NAMALWA (cell line): ENCODE measurements around the gene PLXNA1.

Experiments
- DNase-seq: peaks from one replicate; pipeline ENCODE4 v3.0.0-alpha.2; 2015; ENCODE audit warnings: low spot score

The PLXNA1 gene

DNA sequence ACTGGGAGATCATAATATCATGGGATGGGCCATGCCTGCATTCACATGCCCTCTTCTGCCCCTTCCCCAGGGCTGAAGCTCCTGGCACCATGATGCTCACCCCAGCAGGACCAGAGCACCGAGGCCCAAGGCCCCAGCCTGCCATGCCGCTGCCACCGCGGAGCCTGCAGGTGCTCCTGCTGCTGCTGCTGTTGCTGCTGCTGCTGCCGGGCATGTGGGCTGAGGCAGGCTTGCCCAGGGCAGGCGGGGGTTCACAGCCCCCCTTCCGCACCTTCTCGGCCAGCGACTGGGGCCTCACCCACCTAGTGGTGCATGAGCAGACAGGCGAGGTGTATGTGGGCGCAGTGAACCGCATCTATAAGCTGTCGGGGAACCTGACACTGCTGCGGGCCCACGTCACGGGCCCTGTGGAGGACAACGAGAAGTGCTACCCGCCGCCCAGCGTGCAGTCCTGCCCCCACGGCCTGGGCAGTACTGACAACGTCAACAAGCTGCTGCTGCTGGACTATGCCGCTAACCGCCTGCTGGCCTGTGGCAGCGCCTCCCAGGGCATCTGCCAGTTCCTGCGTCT is 5.6 kb downstream of the PLXNA1 start:
- no peak for DNase-seq

GRCh38 chr3:126989316-126990023 is 6.6 kb downstream of the PLXNA1 start:
- no peak for DNase-seq

DNA sequence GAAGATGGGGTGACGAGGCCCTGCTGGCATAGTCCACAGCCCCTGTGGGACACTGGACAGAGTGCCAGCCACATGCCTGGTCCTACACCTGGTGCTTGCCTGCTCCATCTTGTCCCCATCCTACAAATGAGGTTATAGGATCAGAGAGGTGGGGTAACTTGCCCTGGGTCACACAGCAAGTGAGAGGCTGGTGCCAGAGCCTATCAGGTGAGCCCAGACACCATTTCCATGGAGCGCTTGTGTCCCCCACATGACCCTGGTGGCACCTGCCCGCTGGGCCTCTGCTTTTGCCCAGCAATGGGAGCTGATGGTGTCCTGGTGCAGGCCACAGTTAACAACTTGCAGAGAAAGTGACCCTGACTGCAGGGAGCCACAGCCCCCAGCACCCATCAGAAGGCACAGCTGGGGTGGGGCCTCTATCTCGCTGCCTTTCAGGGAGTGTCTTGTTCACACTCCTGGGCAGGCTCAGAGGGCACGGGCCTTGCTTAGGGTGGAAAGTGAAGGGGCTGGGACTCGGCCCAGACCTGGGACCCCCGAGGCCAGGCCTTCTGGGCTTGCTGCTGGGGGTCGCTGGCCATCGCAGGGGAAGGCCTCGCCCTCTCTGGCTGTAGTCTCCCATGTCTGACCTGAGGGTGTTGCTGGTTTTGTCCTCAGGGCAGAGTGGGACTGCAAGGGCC is 7.2 kb downstream of the PLXNA1 start:
- no peak for DNase-seq

DNA sequence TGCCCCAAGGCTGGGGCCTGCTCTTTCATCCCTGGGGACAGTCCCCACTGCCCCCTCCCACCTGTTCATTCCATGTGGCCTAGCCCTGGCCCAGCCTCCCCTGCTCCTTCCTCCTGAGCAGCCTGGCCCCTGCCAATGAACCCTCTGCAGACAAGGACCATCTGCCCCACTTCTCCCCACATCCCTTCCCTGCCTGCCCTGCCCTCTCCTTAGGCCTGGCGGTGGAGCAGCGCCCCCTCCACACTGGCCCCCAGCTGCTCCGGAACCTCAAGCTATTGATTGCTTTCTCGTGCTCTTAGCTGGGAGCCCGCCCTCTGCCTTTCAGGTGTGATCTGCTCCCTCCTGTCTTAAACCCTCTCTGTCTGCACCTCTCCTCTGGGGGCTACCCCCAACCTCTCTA is 8.0 kb downstream of the PLXNA1 start:
- no peak for DNase-seq

- no peak for DNase-seq
Measured at GRCh38 chr3:126991366-126992200, 8.7 kb downstream of the PLXNA1 start.

DNA sequence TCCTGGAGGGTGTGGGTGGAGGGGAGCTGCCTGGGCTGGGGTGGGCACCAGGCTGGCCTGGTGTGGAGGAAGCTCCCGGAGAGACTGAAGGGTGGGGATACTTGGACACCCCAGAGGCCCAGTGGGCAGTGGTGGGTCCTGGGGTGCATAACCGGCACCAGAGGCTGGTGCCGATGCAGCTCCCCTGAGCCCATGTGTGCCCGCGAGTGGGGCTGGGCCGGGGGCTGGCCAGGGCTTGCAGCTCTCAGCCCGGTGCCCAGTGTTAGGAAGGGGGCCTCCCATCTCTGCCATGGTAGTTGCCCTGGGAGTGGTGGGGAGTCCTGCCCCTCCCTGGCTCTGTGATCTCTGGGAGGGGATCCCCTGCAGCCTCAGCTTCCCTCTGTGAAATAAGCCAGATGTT is 9.3 kb downstream of the PLXNA1 start:
- no peak for DNase-seq

- DNase-seq, result no peak
Measured at GRCh38 chr3:126992776-126993175, 9.9 kb downstream of the PLXNA1 start.

- no peak for DNase-seq
Measured at GRCh38 chr3:126993436-126993835, 10.5 kb downstream of the PLXNA1 start.

- no peak for DNase-seq
Measured at GRCh38 chr3:126994661-126995245, 11.8 kb downstream of the PLXNA1 start.

DNA sequence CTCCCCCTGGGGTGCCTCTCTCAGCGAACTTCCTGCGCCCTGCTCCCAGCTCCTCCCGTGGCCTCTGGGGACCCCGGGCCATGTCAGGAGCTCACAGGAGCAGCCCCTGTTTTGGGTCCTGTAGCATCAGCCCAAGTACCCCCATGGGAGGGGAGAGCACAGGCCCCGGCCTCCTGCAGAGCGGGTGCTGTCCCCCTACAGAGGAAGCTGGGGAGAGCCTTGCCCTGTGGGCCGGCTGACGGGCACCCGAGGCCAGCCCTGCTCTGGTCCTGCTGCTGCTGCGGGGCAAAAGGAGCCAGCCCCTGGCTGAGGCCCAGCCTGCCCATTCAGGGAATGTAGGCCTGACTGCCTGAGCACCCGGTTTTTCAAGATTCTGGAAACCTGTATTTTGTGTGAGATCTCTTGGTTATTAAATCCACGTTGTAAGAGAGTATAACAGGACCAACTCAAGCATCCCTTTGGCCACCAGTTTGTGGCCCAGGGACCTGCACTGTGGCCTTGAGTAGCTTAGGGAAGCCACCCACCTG is 12.4 kb downstream of the PLXNA1 start:
- no peak for DNase-seq

DNA sequence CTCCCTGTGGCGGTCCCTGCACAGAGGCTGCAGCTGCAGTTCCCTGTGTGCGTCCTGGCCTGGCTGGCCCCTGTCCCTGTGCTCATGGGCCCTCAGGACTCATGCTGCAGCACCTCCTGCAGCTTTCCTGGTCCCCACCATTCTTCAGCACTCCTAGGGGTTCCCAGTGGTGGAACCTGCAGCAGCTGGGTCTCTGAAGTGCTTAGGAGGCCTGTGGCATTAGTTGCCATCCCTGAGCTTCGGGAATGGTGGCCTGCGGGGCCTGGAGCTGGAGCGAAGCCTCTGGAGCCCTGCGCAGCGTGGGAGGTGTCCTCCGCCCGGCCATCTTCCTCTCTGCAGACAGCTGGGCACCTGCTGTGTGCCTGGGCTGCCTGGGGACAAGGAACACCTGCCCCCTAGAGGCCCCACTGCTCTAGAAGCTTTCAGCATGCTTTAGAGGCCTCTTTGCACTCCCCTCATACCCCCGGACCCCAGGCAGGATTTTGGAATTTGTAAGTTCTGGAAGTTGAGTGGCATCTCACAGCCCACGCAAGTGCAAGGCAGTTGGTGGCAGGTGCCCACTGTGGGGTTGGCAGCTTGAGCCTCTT is 13.1 kb downstream of the PLXNA1 start:
- DNase-seq, result no peak

- DNase-seq, result no peak
Measured at GRCh38 chr3:126996905-126997304, 14.0 kb downstream of the PLXNA1 start.

- DNase-seq, result no peak
Measured at GRCh38 chr3:126997455-126998038, 14.6 kb downstream of the PLXNA1 start.

- DNase-seq, result peak; percentile 24
Measured at GRCh38 chr3:126998320-126998719, 15.4 kb downstream of the PLXNA1 start.

DNA sequence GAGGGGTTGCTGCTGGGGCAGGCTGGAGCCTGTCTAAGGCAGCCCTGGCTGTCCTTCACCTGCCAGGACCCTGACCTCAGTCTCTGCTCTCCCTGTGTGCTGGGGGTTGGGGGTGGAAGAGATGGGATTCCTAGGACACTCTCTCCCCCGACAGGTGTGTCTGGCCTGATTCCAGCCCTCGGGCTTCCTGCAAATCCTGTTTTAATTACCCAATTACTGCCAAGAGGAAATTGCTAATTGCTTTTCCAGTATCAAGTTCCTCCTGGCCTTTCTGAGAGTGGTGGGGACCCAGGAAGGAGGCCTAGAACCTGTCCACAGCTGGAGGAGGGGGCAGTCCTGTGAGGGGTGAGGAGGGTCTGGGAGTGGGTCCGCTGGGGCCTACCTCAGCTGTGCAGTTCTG is 15.8 kb downstream of the PLXNA1 start:
- DNase-seq, result no peak

DNA sequence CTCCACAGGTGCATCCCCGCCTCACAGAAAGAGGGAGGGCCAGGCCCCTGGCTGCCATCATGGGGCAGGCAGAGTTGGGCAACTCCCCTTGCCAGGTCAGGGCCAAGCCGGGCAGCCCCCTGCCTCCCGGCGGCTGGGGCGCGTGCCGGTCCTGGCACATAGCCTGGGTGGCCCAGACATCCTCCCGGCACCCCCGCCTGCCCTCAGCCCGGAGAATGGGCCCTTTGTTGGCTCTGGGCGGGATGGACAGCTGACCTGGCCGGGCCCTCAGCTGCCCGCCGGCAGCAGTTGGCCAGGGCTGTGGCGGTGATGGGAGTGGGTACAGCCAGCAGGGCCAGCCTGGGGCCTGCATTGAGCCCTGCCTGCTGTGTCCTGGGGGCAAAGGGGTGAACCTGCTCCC is 16.5 kb downstream of the PLXNA1 start:
- DNase-seq, result no peak

DNA sequence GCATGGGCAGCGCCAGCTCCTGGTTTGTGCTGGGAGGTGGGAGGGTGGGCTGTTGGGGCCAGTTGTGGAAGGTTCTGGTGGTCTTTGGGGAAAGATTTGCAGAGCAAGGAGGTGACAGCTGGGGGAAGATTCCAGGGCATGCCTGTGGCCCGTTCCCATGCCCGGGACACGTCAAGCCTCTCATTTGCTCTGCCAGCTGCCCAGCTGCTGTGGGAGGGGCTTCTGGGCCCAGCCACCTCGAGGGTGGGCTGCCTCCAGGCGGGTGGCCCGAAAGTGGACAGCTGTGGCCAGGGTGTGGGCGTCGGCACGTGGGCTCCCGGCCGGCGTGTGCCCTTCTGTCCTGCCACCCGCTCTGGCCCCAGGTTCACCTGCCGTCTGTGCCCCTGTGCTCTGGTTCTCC is 17.2 kb downstream of the PLXNA1 start:
- no peak for DNase-seq

- no peak for DNase-seq
Measured at GRCh38 chr3:127000761-127001160, 17.8 kb downstream of the PLXNA1 start.

DNA sequence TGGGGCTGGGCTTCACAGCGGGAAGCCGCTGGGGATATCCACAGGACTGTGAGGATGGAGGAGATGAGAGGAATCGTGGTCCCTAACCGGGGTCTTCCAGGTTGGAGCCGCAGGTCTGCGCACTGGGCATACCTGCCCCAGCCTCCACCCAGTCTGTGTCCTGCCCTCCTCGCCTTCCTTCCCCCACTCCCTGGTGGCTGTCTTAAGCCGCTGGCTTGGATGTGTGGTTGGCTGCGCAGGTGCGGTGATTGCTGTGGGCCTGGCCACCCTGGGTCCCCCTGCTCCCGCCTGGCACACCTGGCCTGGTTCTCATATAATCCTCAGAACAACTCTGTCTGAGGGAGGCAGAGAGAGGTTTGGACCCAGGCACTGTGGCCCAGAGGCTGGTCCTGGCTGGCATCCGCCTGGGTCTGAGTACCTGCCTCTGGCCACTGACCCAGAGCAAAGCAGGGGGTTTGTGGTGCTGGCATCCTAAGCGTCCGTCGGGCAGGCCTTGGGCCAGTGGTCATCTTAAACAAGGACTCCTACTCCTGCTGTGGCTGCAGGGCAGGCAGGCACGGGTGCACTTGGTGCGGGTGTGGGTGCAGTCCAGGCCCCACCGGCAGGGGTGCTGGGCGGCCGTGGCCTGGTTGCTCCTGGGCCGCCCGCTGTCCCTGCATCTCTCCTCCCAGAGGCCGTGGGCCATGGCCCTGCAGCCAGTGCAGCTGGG is 18.7 kb downstream of the PLXNA1 start:
- DNase-seq, result no peak
